Measurements from ENCODE around the gene BRD3OS. TPM values are rescaled to one million over a fixed set of nuclear protein-coding genes. Genes with fewer than 3 reads are reported as not detected.
A peak's percentile ranks its signal among the peaks of the same experiment; 100 is the strongest.

BRD3OS gene
- total RNA-seq, 1 experiment from 2014 or later = 13.6 TPM

- H3K79me2 ChIP-seq (ENCODE audit: low read length) = no peaks in the 10 kb centered on the region
- no peaks in the 10 kb centered on the region for H3K9me3 ChIP-seq (ENCODE audit: low read length)
- TF ChIP-seq EZH2phosphoT487 (IDR thresholded peaks at IDR 0.05; ENCODE audit: borderline replicate concordance, low read length) = no peak
- no peak for TF ChIP-seq CTCF (conservative IDR thresholded peaks at IDR 0.05; ENCODE audit: low read depth, low read length)
- no peak for TF ChIP-seq EZH2 (IDR thresholded peaks at IDR 0.05; ENCODE audit: low read length, unreplicated experiment)
- H4K20me1 ChIP-seq (ENCODE audit: low read length) = no peaks in the 10 kb centered on the region
- intact Hi-C loops (cut with micrococcal nuclease) = no loop called here
- no peak overlapping the region for H3K9ac ChIP-seq (ENCODE audit: low read length)
- H2AFZ ChIP-seq (ENCODE audit: low read length) = no peak overlapping the region
- POLR2A ChIA-PET (ENCODE audit: unreplicated experiment) = no interaction called here
- peaks cover 3% of the 10 kb centered on the region for H3K4me1 ChIP-seq (ENCODE audit: insufficient read depth, low read length)
- DNase-seq (no peak), ATAC-seq (no peak)
- no peaks in the 10 kb centered on the region for H3K27me3 ChIP-seq (ENCODE audit: low read length)
- H3K27ac ChIP-seq (ENCODE audit: low read length) = no peak overlapping the region
- H3K36me3 ChIP-seq (ENCODE audit: low read depth, low read length) = no peaks in the 10 kb centered on the region; the same call in 1 of the 2 replicates
- no TSS peak for BruUV-seq (replicated peaks)
- no peaks in the 10 kb centered on the region for H3F3A ChIP-seq (ENCODE audit: low read length, unreplicated experiment)
- CTCF ChIA-PET = no interaction called here
- no peaks in the 10 kb centered on the region for H3K9me2 ChIP-seq (replicated peaks; ENCODE audit: low read length)
- H3K4me2 ChIP-seq (ENCODE audit: low read length) = no peak overlapping the region
- no peak overlapping the region for H3K4me3 ChIP-seq (ENCODE audit: low read length)
These were observed 5.7 kb downstream of the BRD3OS start for GRCh38 chr9:134030821-134031470.

GRCh38 chr9:134031783-134032182 lies 6.5 kb downstream of the BRD3OS start:
- H3F3A ChIP-seq (ENCODE audit: low read length, unreplicated experiment) = no peaks in the 10 kb centered on the region
- H3K79me2 ChIP-seq (ENCODE audit: low read length) = no peaks in the 10 kb centered on the region
- H3K9me3 ChIP-seq (ENCODE audit: low read length) = no peaks in the 10 kb centered on the region
- no peaks in the 10 kb centered on the region for H3K27me3 ChIP-seq (ENCODE audit: low read length)
- CTCF ChIA-PET = no interaction called here
- H4K20me1 ChIP-seq (ENCODE audit: low read length) = no peaks in the 10 kb centered on the region
- no peaks in the 10 kb centered on the region for H3K9me2 ChIP-seq (replicated peaks; ENCODE audit: low read length)
- BruUV-seq (replicated peaks) = TSS peak; percentile 13
- H3K36me3 ChIP-seq (ENCODE audit: low read depth, low read length) = no peaks in the 10 kb centered on the region; the same call in 1 of the 2 replicates
- DNase-seq (no peak), ATAC-seq (no peak)
- no peak overlapping the region for H3K27ac ChIP-seq (ENCODE audit: low read length)
- H2AFZ ChIP-seq (ENCODE audit: low read length) = no peak overlapping the region
- H3K4me2 ChIP-seq (ENCODE audit: low read length) = no peak overlapping the region
- POLR2A ChIA-PET (ENCODE audit: unreplicated experiment) = no interaction called here
- H3K4me3 ChIP-seq (ENCODE audit: low read length) = no peak overlapping the region
- no peaks in the 10 kb centered on the region for H3K4me1 ChIP-seq (ENCODE audit: insufficient read depth, low read length)
- intact Hi-C loops (cut with micrococcal nuclease) = no loop called here
- TF ChIP-seq EZH2phosphoT487 (IDR thresholded peaks at IDR 0.05; ENCODE audit: borderline replicate concordance, low read length) (no peak), CTCF (conservative IDR thresholded peaks at IDR 0.05; ENCODE audit: low read depth, low read length) (no peak), EZH2 (IDR thresholded peaks at IDR 0.05; ENCODE audit: low read length, unreplicated experiment) (no peak)
- H3K9ac ChIP-seq (ENCODE audit: low read length) = no peak overlapping the region

GRCh38 chr9:134032456-134033222 lies 7.4 kb downstream of the BRD3OS start:
- no peaks in the 10 kb centered on the region for H4K20me1 ChIP-seq (ENCODE audit: low read length)
- H3K4me1 ChIP-seq (ENCODE audit: insufficient read depth, low read length) = no peaks in the 10 kb centered on the region
- no peaks in the 10 kb centered on the region for H3K79me2 ChIP-seq (ENCODE audit: low read length)
- H2AFZ ChIP-seq (ENCODE audit: low read length) = no peak overlapping the region
- no peak for TF ChIP-seq EZH2 (IDR thresholded peaks at IDR 0.05; ENCODE audit: low read length, unreplicated experiment)
- TF ChIP-seq CTCF (conservative IDR thresholded peaks at IDR 0.05; ENCODE audit: low read depth, low read length) = no peak
- no peak for TF ChIP-seq EZH2phosphoT487 (IDR thresholded peaks at IDR 0.05; ENCODE audit: borderline replicate concordance, low read length)
- intact Hi-C loops (cut with micrococcal nuclease) = no loop called here
- H3K9me3 ChIP-seq (ENCODE audit: low read length) = no peaks in the 10 kb centered on the region
- no peak for ATAC-seq
- no peaks in the 10 kb centered on the region for H3F3A ChIP-seq (ENCODE audit: low read length, unreplicated experiment)
- H3K4me3 ChIP-seq (ENCODE audit: low read length) = no peak overlapping the region
- no peaks in the 10 kb centered on the region; the same call in 1 of the 2 replicates for H3K36me3 ChIP-seq (ENCODE audit: low read depth, low read length)
- ChIA-PET CTCF (no interaction called here), POLR2A (ENCODE audit: unreplicated experiment) (no interaction called here)
- no peaks in the 10 kb centered on the region for H3K9me2 ChIP-seq (replicated peaks; ENCODE audit: low read length)
- DNase-seq = no peak
- BruUV-seq (replicated peaks) = no TSS peak
- no peak overlapping the region for H3K4me2 ChIP-seq (ENCODE audit: low read length)
- no peak overlapping the region for H3K9ac ChIP-seq (ENCODE audit: low read length)
- H3K27ac ChIP-seq (ENCODE audit: low read length) = no peak overlapping the region
- no peaks in the 10 kb centered on the region for H3K27me3 ChIP-seq (ENCODE audit: low read length)
